ENCODE results near the gene ELF5.

GRCh38 chr11:34529643-34530042 lies 16.0 kb upstream of the ELF5 start:
- no peak for TF ChIP-seq CTCF (tag by site-specific recombination; IDR thresholded peaks at IDR 0.05)
- no peak for TF ChIP-seq ZNF76 (tag by site-specific recombination; IDR thresholded peaks at IDR 0.05; ENCODE audit: borderline replicate concordance, low read depth)
- no peak for TF ChIP-seq ZNF626 (tag by site-specific recombination; IDR thresholded peaks at IDR 0.05)
- TF ChIP-seq ZNF670 (tag by site-specific recombination; IDR thresholded peaks at IDR 0.05; ENCODE audit: low read depth) = no peak
- TF ChIP-seq, protein P1, sequence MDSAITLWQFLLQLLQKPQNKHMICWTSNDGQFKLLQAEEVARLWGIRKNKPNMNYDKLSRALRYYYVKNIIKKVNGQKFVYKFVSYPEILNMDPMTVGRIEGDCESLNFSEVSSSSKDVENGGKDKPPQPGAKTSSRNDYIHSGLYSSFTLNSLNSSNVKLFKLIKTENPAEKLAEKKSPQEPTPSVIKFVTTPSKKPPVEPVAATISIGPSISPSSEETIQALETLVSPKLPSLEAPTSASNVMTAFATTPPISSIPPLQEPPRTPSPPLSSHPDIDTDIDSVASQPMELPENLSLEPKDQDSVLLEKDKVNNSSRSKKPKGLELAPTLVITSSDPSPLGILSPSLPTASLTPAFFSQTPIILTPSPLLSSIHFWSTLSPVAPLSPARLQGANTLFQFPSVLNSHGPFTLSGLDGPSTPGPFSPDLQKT (IDR thresholded peaks at IDR 0.05; ENCODE audit: borderline replicate concordance, low read depth, low read length) = no peak
- no peak for TF ChIP-seq ZNF776 (tag by site-specific recombination; IDR thresholded peaks at IDR 0.05; ENCODE audit: borderline replicate concordance)
- no peak for TF ChIP-seq ZNF600 (tag by site-specific recombination; IDR thresholded peaks at IDR 0.05)
- no peak for TF ChIP-seq ZNF488 (tag by site-specific recombination; IDR thresholded peaks at IDR 0.05)
- TF ChIP-seq MYNN (tag by site-specific recombination; IDR thresholded peaks at IDR 0.05; ENCODE audit: borderline replicate concordance) = no peak
- no peak for TF ChIP-seq ZNF398 (tag by site-specific recombination; IDR thresholded peaks at IDR 0.05)
- TF ChIP-seq ZNF146 (tag by site-specific recombination; IDR thresholded peaks at IDR 0.05) = no peak
- TF ChIP-seq ZNF175 (tag by site-specific recombination; IDR thresholded peaks at IDR 0.05) = no peak
